DND-41 (cell line): ENCODE results near the gene CRYGA.
A peak's percentile ranks its signal among the peaks of the same experiment; 100 is the strongest.

Experiments used
- ATAC-seq: fragments of 200-7000 bp; cut with Tn5 transposase; 3 replicates; pipeline ENCODE4 v1.9.1; 2021; ENCODE audit warnings: low read depth; ENCODE audit not compliant: insufficient read depth
- DNase-seq: peaks from one replicate; pipeline ENCODE4 v3.0.0-alpha.2; 2020
- H2AFZ ChIP-seq: 2 replicates; pipeline ENCODE4 v1.6.0; 2012; ENCODE audit warnings: low read depth, low read length
- H3K27ac ChIP-seq: 2 replicates; pipeline ENCODE4 v1.5.1; 2012; ENCODE audit warnings: low read length, inconsistent platforms
- H3K27me3 ChIP-seq: fragments of 200-600 bp; sonication (generic); 2 replicates; pipeline ENCODE4 v1.6.0; 2012; ENCODE audit warnings: low read length, mild to moderate bottlenecking, inconsistent platforms; ENCODE audit not compliant: insufficient read depth, poor library complexity
- H3K36me3 ChIP-seq: 2 replicates; pipeline ENCODE4 v1.5.1; 2012; ENCODE audit warnings: low read length, inconsistent platforms; ENCODE audit not compliant: insufficient read depth
- H3K4me1 ChIP-seq: 2 replicates; pipeline ENCODE4 v1.5.1; 2012; ENCODE audit warnings: mild to moderate bottlenecking, low read length; ENCODE audit not compliant: insufficient read depth
- H3K4me2 ChIP-seq: 2 replicates; pipeline ENCODE4 v1.6.0; 2012; ENCODE audit warnings: mild to moderate bottlenecking, moderate library complexity, low read length, inconsistent platforms; ENCODE audit not compliant: insufficient read depth
- H3K4me3 ChIP-seq, 2 experiments: fragments of 200-600 bp in 1 of 2; shearing (Covaris generic) in 1 of 2; 2 replicates each; pipeline ENCODE4 v1.5.1; 2012 to 2016; ENCODE audit warnings: inconsistent platforms in 2 of 2, low read length in 2 of 2, mild to moderate bottlenecking in 2 of 2, low read depth in 1 of 2, moderate library complexity in 1 of 2
- H3K79me2 ChIP-seq: 2 replicates; pipeline ENCODE4 v1.6.0; 2012; ENCODE audit warnings: low read length, inconsistent platforms; ENCODE audit not compliant: insufficient read depth
- H3K9ac ChIP-seq: 2 replicates; pipeline ENCODE4 v1.6.0; 2012; ENCODE audit warnings: low read depth, mild to moderate bottlenecking, inconsistent platforms, low read length, moderate library complexity
- H3K9me3 ChIP-seq: 2 replicates; pipeline ENCODE4 v1.5.1; 2012; ENCODE audit warnings: low read length, moderate library complexity, mild to moderate bottlenecking, inconsistent platforms; ENCODE audit not compliant: insufficient read depth, severe bottlenecking
- H4K20me1 ChIP-seq: 2 replicates; pipeline ENCODE4 v1.6.0; 2012; ENCODE audit warnings: low read length; ENCODE audit not compliant: insufficient read depth
- CTCF ChIP-seq: IDR thresholded peaks from 2 replicates; pipeline ENCODE4 v1.5.1; 2012; ENCODE audit warnings: borderline replicate concordance, low read length, moderate library complexity, mild to moderate bottlenecking; ENCODE audit not compliant: poor library complexity, severe bottlenecking; ENCODE audit errors: extremely low read depth
- EZH2 ChIP-seq: IDR thresholded peaks from 3 replicates; pipeline ENCODE4 v1.6.1; 2012; ENCODE audit warnings: borderline replicate concordance, low read depth, mild to moderate bottlenecking, moderate library complexity, low read length, inconsistent platforms; ENCODE audit not compliant: severe bottlenecking

CRYGA gene

GRCh38 chr2:208134928-208135586 lies 28.3 kb downstream of the CRYGA start:
- Histone ChIP-seq H3K79me2 (no peaks in the 10 kb centered on the region), H3K4me2 (peak overlapping the region; percentile 36; the same call in 1 of the 2 replicates), H3K4me1 (peaks cover 13% of the 10 kb centered on the region), H4K20me1 (no peaks in the 10 kb centered on the region), H3K9me3 (no peaks in the 10 kb centered on the region), H3K36me3 (no peaks in the 10 kb centered on the region), H3K27me3 (no peaks in the 10 kb centered on the region), H3K9ac (no peak overlapping the region), H3K4me3 (no peak overlapping the region), H2AFZ (peak overlapping the region; percentile 65; the same call in 1 of the 2 replicates), H3K27ac (peak overlapping the region; percentile 40; the same call in 1 of the 2 replicates)
- DNase-seq (peak; percentile 55), ATAC-seq (peak; percentile 95)
- no peak for TF ChIP-seq EZH2
- no peak for TF ChIP-seq CTCF

- ATAC-seq (no peak), DNase-seq (no peak)
- Histone ChIP-seq H3K36me3 (no peaks in the 10 kb centered on the region), H3K9me3 (no peaks in the 10 kb centered on the region), H2AFZ (no peak overlapping the region), H3K4me3 (no peak overlapping the region), H3K9ac (no peak overlapping the region), H3K27ac (no peak overlapping the region), H3K4me2 (no peak overlapping the region), H4K20me1 (no peaks in the 10 kb centered on the region), H3K27me3 (no peaks in the 10 kb centered on the region), H3K4me1 (peaks cover 12% of the 10 kb centered on the region), H3K79me2 (no peaks in the 10 kb centered on the region)
- TF ChIP-seq EZH2 (no peak), CTCF (no peak)
Observed at GRCh38 chr2:208130712-208131110, 32.7 kb downstream of the CRYGA start.

DNA sequence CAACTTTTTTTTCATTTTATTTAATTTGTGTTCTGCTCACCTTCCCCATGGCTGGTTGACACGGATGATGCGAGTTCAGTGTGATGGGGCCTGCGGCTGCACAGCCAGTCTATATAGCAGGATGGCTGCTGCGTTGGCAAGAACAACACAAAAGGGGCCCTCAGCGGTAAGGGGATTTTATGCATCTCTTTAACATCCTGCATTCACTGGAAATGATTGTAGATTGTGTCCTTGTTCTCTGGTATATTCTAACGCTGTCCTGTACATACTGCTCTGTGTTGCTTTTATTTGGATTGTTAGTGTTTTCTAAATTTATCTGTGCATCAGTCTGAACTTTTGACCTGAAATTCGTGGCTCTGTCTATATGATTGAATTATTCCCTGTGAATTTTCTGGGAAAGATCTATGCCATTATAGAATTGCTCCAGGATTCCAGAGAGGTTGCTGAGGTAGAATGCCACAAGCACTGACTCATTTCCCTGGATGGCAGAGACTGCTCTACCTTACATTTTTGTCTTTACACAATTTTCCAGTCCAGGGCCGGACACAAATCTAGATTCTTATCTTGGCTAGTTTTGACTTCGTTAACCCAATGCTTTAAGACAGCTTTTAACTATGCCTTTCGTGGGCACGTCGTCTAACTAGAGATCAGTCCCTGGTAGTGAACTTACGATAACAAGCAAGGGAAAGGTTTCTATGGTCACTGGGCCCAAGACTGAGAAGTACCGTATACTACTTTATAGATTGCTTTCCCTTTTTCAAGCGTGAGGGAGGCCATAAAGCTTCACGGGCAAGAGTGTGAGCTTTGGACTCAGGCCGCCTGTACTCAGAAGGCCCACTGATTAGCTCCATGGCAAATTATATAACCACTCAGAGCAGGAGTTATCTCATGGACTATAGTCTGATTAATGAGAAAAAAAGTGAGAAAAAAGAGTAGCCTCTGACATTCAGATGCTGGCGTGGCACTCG lies 33.4 kb downstream of the CRYGA start, which contains the start of gene CRYGC:
CRYGC (minus strand) TSS at position 85 of the 968 bp plus-strand sequence; CDS start at position 49, 36 bp downstream.
- H3K27me3 ChIP-seq: no peaks in the 10 kb centered on the region
- no peaks in the 10 kb centered on the region for H3K79me2 ChIP-seq
- ATAC-seq: no peak
- no peak within 1 kb of the TSS for H2AFZ ChIP-seq
- H3K27ac ChIP-seq: no peak within 1 kb of the TSS
- H3K9ac ChIP-seq: no peak within 1 kb of the TSS
- H3K4me1 ChIP-seq: peaks cover 5% of the 10 kb centered on the region
- TF ChIP-seq CTCF (no peak), EZH2 (no peak)
- H4K20me1 ChIP-seq: no peaks in the 10 kb centered on the region
- no peak within 1 kb of the TSS for H3K4me3 ChIP-seq
- H3K9me3 ChIP-seq: no peaks in the 10 kb centered on the region
- no peak for DNase-seq
- no peaks in the 10 kb centered on the region for H3K36me3 ChIP-seq
- H3K4me2 ChIP-seq: no peak within 1 kb of the TSS
